OCI-LY1 (cell line): ENCODE measurements around the gene CSNK1D.

ENCODE experiments used
- H2AFZ ChIP-seq: fragments of 200-600 bp; sonication (generic), shearing (Covaris generic); 2 replicates; pipeline ENCODE4 v1.6.0; 2014; ENCODE audit warnings: antibody characterized with exemption, mild to moderate bottlenecking, low read length
- H3F3A ChIP-seq: fragments of 200-600 bp; sonication (generic), shearing (Covaris generic); 2 replicates; pipeline ENCODE4 v1.6.0; 2014; ENCODE audit warnings: mild to moderate bottlenecking, antibody characterized with exemption, low read length, moderate library complexity; ENCODE audit not compliant: insufficient read depth
- H3K27ac ChIP-seq: fragments of 200-600 bp; sonication (generic); 2 replicates; pipeline ENCODE4 v1.5.1; 2014; ENCODE audit warnings: low read length, mixed run types, mild to moderate bottlenecking, low read depth; ENCODE audit not compliant: poor library complexity, severe bottlenecking
- H3K27me3 ChIP-seq: fragments of 200-600 bp; sonication (generic); 2 replicates; pipeline ENCODE4 v1.6.0; 2014; ENCODE audit warnings: antibody characterized with exemption, mild to moderate bottlenecking, low read length, moderate library complexity; ENCODE audit not compliant: insufficient read depth
- H3K36me3 ChIP-seq: fragments of 200-600 bp; sonication (generic); 2 replicates; pipeline ENCODE4 v1.6.1; 2014; ENCODE audit warnings: mild to moderate bottlenecking, antibody characterized with exemption, low read length, moderate library complexity, mixed read lengths; ENCODE audit not compliant: insufficient read depth
- H3K4me1 ChIP-seq: fragments of 200-600 bp; sonication (generic); 2 replicates; pipeline ENCODE4 v1.5.1; 2014; ENCODE audit warnings: mild to moderate bottlenecking, low read length, moderate library complexity; ENCODE audit not compliant: insufficient read depth, severe bottlenecking
- H3K4me2 ChIP-seq: fragments of 200-600 bp; sonication (generic), shearing (Covaris generic); 2 replicates; pipeline ENCODE4 v1.6.1; 2014; ENCODE audit warnings: low read length
- H3K4me3 ChIP-seq: fragments of 200-600 bp; sonication (generic); 2 replicates; pipeline ENCODE4 v1.5.1; 2014; ENCODE audit warnings: low read length, low read depth, mild to moderate bottlenecking, mixed read lengths; ENCODE audit not compliant: poor library complexity, severe bottlenecking
- H3K79me2 ChIP-seq: fragments of 200-600 bp; shearing (Covaris generic); 2 replicates; pipeline ENCODE4 v1.6.1; 2016; ENCODE audit warnings: mixed run types, low read length, mixed read lengths; ENCODE audit not compliant: insufficient read depth
- H3K9ac ChIP-seq: fragments of 200-600 bp; sonication (generic), shearing (Covaris generic); 2 replicates; pipeline ENCODE4 v1.6.1; 2014; ENCODE audit warnings: mild to moderate bottlenecking, low read length, mixed read lengths
- H3K9me2 ChIP-seq: fragments of 200-600 bp; sonication (generic), shearing (Covaris generic); 2 replicates; pipeline ENCODE4 v1.6.1; 2014; ENCODE audit warnings: low read depth, mild to moderate bottlenecking, low read length, mixed read lengths
- H3K9me3 ChIP-seq: fragments of 200-600 bp; shearing (Covaris generic); 2 replicates; pipeline ENCODE4 v1.6.1; 2014; ENCODE audit warnings: low read length, mixed read lengths
- H4K20me1 ChIP-seq: fragments of 200-600 bp; sonication (generic), shearing (Covaris generic); 2 replicates; pipeline ENCODE4 v1.6.0; 2016; ENCODE audit warnings: mild to moderate bottlenecking, low read length; ENCODE audit not compliant: insufficient read depth
- EZH2 ChIP-seq: fragments of 200-600 bp; sonication (generic), shearing (Covaris generic); IDR thresholded peaks from 2 replicates; pipeline ENCODE4 v1.8.0; 2017; ENCODE audit warnings: borderline replicate concordance, mixed run types, mild to moderate bottlenecking, antibody characterized with exemption, low read length, moderate library complexity, mixed read lengths
- TF ChIP-seq, protein P1 (sequence below): fragments of 200-600 bp; sonication (generic), shearing (Covaris generic); IDR thresholded peaks from 2 replicates; pipeline ENCODE4 v1.5.1; 2017; ENCODE audit warnings: mild to moderate bottlenecking, antibody characterized with exemption, low read length, moderate library complexity, mixed read lengths

CSNK1D gene

DNA sequence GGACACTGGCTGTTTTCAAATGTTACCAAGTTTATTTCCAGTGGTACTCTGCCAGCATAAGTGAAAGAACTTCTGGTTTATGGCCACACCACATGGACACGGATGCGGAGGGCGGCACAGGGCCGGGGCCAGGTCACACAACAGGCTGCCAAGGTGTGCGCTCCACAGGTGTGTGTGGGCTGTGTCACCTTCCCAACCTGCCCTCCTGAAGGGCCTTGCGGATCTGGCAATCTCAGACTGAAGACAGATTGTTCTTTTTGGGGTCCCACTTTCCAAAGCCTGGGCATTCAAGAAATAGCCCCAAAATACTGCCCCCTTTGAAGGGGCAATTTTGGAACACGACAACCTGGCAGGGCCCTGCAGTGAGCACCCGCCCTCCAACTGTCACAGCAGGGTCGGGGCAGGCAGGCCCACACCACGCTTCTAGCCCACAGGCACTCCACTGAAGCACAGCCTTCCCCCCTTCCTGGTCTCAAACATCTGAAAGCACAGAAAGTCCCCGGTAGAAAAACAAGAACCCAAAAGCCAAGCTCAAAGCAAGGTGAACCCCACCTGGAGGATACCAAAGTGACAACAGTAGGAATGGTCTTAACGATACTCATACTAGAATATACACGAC is 3.5 kb downstream of the CSNK1D start:
- Histone ChIP-seq H3K27me3 (peaks cover 9% of the 10 kb centered on the region), H3K4me2 (0 out of 2 replicates have a peak overlapping the region, but pooled peaks have one; percentile 2), H3K9me3 (no peaks in the 10 kb centered on the region), H3K9ac (no peak overlapping the region), H4K20me1 (no peaks in the 10 kb centered on the region), H3K4me1 (peaks cover 38% of the 10 kb centered on the region), H3K27ac (no peak overlapping the region), H3K9me2 (no peaks in the 10 kb centered on the region), H3K79me2 (peaks cover 65% of the 10 kb centered on the region), H3K4me3 (no peak overlapping the region), H3K36me3 (peaks cover 72% of the 10 kb centered on the region), H3F3A (no peaks in the 10 kb centered on the region), H2AFZ (no peak overlapping the region)
- TF ChIP-seq, protein P1, sequence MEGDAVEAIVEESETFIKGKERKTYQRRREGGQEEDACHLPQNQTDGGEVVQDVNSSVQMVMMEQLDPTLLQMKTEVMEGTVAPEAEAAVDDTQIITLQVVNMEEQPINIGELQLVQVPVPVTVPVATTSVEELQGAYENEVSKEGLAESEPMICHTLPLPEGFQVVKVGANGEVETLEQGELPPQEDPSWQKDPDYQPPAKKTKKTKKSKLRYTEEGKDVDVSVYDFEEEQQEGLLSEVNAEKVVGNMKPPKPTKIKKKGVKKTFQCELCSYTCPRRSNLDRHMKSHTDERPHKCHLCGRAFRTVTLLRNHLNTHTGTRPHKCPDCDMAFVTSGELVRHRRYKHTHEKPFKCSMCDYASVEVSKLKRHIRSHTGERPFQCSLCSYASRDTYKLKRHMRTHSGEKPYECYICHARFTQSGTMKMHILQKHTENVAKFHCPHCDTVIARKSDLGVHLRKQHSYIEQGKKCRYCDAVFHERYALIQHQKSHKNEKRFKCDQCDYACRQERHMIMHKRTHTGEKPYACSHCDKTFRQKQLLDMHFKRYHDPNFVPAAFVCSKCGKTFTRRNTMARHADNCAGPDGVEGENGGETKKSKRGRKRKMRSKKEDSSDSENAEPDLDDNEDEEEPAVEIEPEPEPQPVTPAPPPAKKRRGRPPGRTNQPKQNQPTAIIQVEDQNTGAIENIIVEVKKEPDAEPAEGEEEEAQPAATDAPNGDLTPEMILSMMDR = no peak

DNA sequence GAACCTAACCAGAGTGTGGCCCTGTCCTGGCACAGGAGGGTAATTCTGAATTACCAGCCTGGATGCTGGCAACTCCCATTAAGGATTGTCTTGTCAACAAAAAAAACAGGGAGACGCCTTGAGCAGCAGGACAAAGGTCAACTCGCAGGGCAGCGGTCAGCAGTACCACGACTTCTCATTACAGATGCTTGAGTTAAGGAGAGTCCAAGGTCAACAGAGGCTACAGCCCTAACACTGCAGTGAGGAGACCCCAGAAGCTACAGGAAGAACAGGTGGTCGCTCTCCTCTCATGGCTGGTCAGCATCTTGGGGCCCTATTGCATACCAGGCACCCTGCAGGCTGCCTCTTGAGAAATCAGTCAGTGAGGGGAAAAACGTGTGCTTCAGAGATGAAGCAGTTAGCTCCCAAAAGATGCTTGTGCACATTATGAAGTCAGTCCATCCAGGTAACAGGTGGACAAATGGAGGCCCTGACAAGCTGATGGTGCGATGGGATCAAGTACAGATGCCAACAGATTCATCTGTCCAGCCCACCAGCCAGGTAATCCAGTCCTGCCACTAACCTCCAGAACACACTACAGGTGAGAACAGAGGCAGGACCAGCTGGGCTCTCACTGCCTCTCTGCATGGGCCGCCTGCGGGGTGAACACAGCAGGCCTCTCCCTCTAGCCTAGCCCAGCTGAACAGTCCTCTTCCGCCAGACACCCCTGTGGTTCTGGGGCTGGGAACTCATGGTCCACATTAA is 4.2 kb downstream of the CSNK1D start:
- no peak overlapping the region for H3K4me3 ChIP-seq
- H3K4me1 ChIP-seq = peaks cover 31% of the 10 kb centered on the region
- no peaks in the 10 kb centered on the region for H3F3A ChIP-seq
- no peaks in the 10 kb centered on the region for H4K20me1 ChIP-seq
- H3K27ac ChIP-seq = no peak overlapping the region
- H3K9me2 ChIP-seq = no peaks in the 10 kb centered on the region
- no peaks in the 10 kb centered on the region for H3K9me3 ChIP-seq
- H3K79me2 ChIP-seq = peaks cover 65% of the 10 kb centered on the region
- H3K27me3 ChIP-seq = peaks cover 4% of the 10 kb centered on the region
- TF ChIP-seq, protein P1 = no peak
- no peak for TF ChIP-seq EZH2
- H3K9ac ChIP-seq = no peak overlapping the region
- H3K4me2 ChIP-seq = no peak overlapping the region
- H3K36me3 ChIP-seq = peaks cover 79% of the 10 kb centered on the region
- H2AFZ ChIP-seq = no peak overlapping the region

DNA sequence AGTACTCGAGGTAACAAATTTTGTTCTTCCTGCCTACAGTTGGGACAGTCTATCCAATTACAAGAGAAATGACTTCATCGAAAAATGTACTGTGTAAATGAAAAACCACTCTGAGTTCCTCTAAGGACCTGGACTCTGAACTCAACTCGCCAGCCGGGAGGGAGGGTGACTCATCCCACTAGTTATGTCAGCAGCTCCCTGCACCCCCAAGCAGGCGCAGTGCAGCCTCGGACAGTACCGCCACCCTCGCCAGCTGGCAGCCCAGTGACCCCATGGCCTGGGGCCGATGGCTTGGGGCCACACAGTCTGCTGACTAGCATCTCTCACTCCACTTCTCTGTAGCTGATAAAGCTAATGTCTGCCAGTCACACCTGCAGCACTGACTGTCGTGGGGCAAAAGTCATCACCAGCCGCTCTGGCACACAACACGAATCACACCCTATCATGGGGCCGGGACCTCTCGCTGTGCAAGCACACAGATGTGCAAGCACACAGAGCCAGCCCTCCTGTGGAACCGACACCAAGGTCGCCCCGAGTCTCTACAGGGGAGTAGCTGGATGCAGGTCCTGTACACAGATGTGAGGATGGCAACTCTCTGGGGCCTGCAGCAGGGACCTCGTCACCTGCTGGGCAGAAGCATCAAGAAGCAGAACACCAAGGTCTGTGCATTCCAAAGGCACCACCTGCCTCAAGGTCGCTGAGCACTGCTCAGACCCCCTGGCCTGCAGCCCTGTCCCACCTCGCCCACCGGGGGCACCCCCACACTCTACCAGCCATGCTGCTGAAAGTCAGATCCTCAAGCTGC is 5.7 kb downstream of the CSNK1D start:
- H4K20me1 ChIP-seq = no peaks in the 10 kb centered on the region
- H3K36me3 ChIP-seq = peaks cover 94% of the 10 kb centered on the region
- no peaks in the 10 kb centered on the region for H3F3A ChIP-seq
- no peak overlapping the region for H3K9ac ChIP-seq
- peaks cover 23% of the 10 kb centered on the region for H3K4me1 ChIP-seq
- no peak overlapping the region for H2AFZ ChIP-seq
- no peak overlapping the region for H3K27ac ChIP-seq
- H3K9me2 ChIP-seq = no peaks in the 10 kb centered on the region
- H3K27me3 ChIP-seq = no peaks in the 10 kb centered on the region
- no peaks in the 10 kb centered on the region for H3K9me3 ChIP-seq
- H3K4me2 ChIP-seq = no peak overlapping the region
- TF ChIP-seq, protein P1 = no peak
- TF ChIP-seq EZH2 = no peak
- no peak overlapping the region for H3K4me3 ChIP-seq
- peaks cover 65% of the 10 kb centered on the region for H3K79me2 ChIP-seq
